ENCODE measurements around the gene DUSP22.
"Not testable (repeated sequence)": the region's sequence is repeated elsewhere in the genome, so short reads cannot be mapped to it uniquely, and the experiment has no call there.

DUSP22 gene

DNA sequence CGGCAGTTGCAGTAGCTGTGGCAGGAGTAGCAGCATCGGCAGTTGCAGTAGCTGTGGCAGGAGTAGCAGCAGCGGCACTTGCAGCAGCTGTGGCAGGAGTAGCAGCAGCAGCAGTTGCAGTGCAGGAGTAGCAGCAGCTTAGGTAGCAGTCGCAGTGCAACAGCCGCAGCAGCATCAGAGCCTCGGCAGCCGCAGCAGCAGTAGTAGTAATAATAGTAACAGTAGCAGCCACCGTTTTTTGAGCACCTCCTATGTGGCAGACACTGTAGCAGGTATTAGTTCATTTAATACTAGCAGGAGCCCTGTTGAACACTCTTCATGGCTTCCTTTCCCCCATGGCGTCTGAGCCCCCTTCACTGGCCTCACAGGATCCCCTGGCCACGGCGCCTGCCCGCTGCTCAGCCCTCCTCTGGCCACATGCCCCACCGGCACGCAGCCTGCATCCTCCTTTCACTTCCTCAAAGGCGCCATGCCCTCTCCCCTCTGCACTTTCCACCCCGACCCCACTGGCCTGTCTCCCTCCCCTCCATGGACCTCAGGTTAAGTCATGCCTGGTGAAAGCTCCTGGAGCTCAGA, 80.1 kb downstream of the DUSP22 start:
- no peak overlapping the region for H3K4me3 ChIP-seq (replicated peaks in 1 of 2; ENCODE audit: low read depth in 2 of 2, low read length in 2 of 2)
- TF ChIP-seq, protein P1, sequence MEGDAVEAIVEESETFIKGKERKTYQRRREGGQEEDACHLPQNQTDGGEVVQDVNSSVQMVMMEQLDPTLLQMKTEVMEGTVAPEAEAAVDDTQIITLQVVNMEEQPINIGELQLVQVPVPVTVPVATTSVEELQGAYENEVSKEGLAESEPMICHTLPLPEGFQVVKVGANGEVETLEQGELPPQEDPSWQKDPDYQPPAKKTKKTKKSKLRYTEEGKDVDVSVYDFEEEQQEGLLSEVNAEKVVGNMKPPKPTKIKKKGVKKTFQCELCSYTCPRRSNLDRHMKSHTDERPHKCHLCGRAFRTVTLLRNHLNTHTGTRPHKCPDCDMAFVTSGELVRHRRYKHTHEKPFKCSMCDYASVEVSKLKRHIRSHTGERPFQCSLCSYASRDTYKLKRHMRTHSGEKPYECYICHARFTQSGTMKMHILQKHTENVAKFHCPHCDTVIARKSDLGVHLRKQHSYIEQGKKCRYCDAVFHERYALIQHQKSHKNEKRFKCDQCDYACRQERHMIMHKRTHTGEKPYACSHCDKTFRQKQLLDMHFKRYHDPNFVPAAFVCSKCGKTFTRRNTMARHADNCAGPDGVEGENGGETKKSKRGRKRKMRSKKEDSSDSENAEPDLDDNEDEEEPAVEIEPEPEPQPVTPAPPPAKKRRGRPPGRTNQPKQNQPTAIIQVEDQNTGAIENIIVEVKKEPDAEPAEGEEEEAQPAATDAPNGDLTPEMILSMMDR (IDR thresholded peaks at IDR 0.05; ENCODE audit: low read depth, low read length) = no peak
- no peak for DNase-seq (ENCODE audit: low read depth in 2 of 2)

DNA sequence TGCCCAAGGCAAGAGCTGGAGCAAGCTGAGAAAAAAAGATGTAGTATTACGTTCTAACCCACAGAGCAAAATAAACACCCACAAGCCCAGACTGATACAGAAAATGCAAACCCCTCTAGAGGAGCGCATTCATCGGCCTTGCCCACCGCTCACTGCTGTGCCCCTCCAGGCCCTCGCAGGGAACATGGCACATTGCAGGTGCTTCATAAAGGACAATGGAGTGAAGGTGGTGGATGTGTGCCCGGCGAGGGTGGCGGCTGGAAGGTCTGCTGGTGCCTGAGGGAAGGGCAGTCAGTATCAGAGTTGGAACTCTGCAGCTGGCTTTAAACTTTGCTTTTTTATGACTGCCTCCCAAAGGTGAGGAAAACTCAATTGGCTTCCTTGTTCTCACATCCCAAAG, 80.7 kb downstream of the DUSP22 start:
- no peak for DNase-seq (ENCODE audit: low read depth in 2 of 2)

DNA sequence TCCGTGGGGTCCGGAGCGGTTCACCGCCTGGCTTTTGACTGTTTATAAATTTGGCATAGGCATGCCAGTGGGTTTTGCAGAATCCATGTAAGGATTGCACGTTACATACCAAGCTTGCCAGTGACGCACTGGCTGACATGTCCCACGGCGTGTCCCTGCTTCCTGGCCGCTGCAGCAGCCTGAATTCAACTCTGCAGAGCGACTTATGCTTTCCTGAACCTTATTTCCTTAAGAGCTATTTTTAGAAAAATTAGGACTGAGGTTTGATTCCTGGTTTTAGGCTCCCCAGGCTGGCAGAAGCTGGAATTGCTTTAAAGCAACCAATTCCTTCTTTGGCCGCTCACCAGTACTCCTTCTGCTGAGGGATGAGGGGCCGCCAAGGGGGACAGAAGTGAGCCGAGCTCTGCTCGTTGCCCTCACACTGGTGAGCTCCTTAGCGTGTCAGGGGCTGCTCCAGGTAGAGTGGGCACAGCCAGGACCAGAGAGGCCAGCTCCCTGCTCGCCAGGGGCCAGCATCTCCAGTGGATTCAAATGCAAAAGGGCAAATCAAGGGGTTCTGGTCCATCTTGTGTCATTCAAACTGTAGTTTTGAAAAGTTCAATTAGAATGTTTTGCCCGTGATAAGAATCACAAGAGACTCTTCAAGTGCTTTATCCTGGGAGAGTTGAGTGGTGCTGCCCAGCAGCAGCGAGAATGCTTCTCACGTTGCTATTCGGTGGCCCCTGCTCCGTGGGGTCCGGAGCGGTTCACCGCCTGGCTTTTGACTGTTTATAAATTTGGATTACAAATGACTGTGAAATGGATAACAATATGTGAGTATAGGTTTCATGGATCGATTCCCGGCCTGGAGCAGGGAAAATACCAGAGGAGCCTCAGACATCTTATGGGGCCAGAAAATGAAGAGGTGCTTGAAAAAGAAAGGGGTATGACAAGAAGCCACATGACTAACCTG, 81.8 kb downstream of the DUSP22 start:
- TF ChIP-seq, protein P1 (IDR thresholded peaks at IDR 0.05; ENCODE audit: low read depth, low read length) = no peak
- no peak overlapping the region for H3K4me3 ChIP-seq (replicated peaks in 1 of 2; ENCODE audit: low read depth in 2 of 2, low read length in 2 of 2)
- peak; percentile 13 to 33 for DNase-seq (ENCODE audit: low read depth in 2 of 2)

More for the DNA sequence above, 80.7 kb downstream of the DUSP22 start:
- no peak overlapping the region for H3K4me3 ChIP-seq (replicated peaks in 1 of 2; ENCODE audit: low read depth in 2 of 2, low read length in 2 of 2)
- TF ChIP-seq, protein P1 (IDR thresholded peaks at IDR 0.05; ENCODE audit: low read depth, low read length) = no peak

DNA sequence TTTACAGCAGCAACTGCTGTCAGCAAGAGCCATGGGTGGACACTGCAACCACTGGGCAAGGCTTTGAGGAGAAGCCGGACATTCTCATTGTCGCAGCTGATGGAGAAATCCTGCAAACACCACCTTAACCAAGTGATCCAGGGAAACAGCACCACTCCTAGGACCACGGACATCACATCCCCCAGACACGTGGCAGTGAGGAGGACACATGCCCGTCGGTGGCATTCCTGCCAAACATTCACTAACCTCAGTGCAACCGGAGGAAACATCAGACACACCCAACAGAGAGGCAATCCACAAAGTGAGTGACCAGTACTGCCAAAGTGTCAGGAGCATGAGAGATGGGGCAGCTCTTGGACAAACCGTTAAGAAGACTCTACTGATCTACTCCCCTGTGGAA, 82.7 kb downstream of the DUSP22 start:
- no peak for DNase-seq (ENCODE audit: low read depth in 2 of 2)
- no peak overlapping the region for H3K4me3 ChIP-seq (replicated peaks in 1 of 2; ENCODE audit: low read depth in 2 of 2, low read length in 2 of 2)
- TF ChIP-seq, protein P1 (IDR thresholded peaks at IDR 0.05; ENCODE audit: low read depth, low read length) = no peak

DNA sequence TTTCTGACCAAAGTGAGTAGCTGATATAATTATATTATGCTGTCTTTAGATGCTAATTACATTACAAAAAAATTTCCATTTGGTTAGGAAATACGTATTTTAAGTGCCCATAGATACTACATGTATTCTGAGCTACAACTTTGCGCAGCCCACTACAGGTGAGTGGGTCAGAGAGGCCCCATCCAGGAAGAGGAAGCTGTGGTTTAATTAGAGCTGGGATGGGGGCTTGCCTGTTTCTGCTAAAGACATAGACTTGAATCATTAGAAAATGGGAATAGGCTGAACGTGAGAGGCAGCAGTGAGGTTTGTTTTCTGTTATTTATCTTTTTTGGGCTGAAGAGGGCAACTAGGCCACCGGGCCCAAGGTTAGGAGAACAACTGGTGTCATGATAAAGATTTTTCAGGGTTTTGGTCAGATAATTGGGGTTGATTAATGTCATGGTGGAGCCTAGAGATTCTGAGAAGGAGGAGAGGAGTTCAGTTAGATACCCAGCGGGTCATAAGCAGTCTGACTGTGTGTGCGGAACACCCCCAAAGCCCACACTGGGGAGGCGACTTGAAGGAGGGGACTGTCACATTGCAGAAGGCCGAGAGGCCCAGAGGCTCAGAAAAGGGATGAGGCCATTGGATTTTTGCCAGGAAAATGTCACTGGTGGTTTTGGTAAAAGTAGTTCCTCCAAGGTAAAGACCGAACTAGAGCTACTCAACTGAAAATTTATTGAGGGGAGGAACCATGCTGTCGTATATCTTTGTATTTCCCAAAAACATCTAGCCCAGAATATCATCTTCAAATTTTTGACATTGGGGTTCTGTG, 84.7 kb downstream of the DUSP22 start:
- TF ChIP-seq, protein P1 (IDR thresholded peaks at IDR 0.05; ENCODE audit: low read depth, low read length) = no peak
- no peak for DNase-seq (ENCODE audit: low read depth in 2 of 2)
- H3K4me3 ChIP-seq (replicated peaks in 1 of 2; ENCODE audit: low read depth in 2 of 2, low read length in 2 of 2) = no peak overlapping the region

DNA sequence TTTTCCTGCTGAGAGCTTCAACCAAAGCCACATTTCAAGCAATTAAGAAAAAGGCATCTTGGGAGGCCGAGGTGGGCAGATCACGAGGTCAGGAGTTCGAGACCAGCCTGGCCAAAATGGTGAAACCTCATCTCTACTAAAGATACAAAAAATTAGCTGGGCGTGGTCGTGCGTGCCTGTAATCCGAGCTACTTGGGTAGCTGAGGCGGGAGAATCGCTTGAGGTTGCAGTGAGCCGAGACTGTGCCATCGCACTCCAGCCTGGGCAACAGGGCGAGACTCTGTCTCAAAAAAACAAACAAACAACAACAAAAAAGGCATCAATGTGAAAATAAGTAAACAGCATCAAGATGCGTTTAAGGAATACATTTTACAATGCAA, 85.3 kb downstream of the DUSP22 start:
- not testable (repeated sequence) for DNase-seq (ENCODE audit: low read depth in 2 of 2); H3K4me3 ChIP-seq (replicated peaks in 1 of 2; ENCODE audit: low read depth in 2 of 2, low read length in 2 of 2)
